ENCODE measurements around the gene RASGEF1C. TPM values are rescaled to one million over a fixed set of nuclear protein-coding genes. Genes with fewer than 3 reads are reported as not detected.
"Not testable (repeated sequence)": the region's sequence is repeated elsewhere in the genome, so short reads cannot be mapped to it uniquely, and the experiment has no call there.

The RASGEF1C gene
- total RNA-seq, 2 experiments from 2014 or later, result not detected

DNA sequence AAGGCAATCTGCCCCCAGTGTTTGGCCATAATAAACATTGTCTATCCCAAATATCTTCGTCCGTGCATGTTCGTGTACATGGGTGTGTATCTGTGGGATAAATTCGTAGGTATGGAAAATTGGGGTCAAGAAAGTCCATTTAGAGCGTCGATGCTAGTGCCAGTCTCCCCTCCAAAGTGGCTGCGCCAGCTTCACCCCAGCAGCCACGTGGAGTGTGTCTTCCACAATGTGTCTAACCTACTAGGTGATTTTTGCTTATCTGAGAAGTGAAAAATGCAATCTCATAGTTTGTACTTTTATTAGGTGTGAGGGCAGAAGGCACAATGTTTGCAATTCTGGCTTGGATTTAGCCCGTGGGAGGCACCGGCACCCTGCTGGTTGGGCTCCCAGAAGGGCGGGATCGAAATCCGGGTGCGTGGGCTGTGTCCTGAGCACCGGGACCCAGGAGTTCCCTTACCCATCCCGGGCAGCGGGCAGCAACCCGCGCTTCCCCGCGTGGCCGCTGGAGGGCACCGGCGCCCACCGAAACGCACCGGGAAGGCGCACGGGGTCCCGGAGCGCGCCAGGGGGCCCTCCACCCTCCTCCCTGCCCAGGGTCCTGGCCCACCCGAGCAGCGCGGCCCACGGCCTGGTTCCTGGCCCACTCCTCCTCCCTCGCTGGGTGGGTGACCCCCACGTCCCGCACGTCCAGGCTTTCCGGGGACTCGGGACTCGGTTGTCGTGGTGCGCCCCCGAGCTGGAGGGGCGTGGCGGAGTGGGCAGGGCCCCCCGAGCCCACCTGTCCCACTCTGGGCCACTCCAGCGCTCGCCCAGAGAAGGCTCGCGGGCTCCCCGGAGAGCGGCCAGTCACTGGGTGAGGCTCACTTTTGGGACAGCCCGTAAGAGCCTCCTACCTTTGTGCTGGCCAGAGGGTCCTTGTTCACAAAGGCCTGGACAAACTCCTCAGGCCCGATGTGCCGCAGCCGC lies 82.0 kb downstream of the RASGEF1C start:
- no peak overlapping the region for H3K4me2 ChIP-seq (ENCODE audit: low read length)
- no peak overlapping the region for H2AFZ ChIP-seq (ENCODE audit: low read length)

DNA sequence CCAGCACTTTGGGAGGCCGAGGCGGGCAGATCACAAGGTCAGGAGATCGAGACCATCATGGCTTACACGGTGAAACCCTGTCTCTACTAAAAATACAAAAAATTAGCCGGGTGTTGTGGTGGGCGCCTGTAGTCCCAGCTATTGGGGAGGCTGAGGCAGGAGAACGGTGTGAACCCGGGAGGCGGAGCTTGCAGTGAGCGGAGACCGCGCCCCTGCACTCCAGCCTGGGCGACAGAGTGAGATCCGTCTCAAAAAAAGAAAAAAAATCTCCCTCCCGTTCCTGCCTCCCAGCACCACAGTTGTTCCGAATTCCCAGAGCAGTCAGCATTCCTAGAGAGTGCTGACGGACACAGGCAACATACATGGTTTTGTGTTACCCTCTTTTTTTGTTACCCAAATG lies 82.9 kb downstream of the RASGEF1C start:
- BruUV-seq (replicated peaks); H3K4me1 ChIP-seq (ENCODE audit: insufficient read depth, low read length, poor library complexity, severe bottlenecking); H3K4me2 ChIP-seq (ENCODE audit: low read length); H3K9me3 ChIP-seq (ENCODE audit: low read length); H3K36me3 ChIP-seq (ENCODE audit: insufficient read depth, low read length); H3K4me3 ChIP-seq (ENCODE audit: low read depth, low read length, poor library complexity, severe bottlenecking); H2AFZ ChIP-seq (ENCODE audit: low read length); H3K9me2 ChIP-seq (ENCODE audit: insufficient read depth, low read length); H3K27ac ChIP-seq (ENCODE audit: low read depth, low read length, poor library complexity, severe bottlenecking); CTCF ChIA-PET (ENCODE audit: unreplicated experiment); H4K20me1 ChIP-seq (ENCODE audit: insufficient read depth, low read length); H3K79me2 ChIP-seq (ENCODE audit: insufficient read depth, low read depth, low read length); DNase-seq (ENCODE audit: low spot score): not testable (repeated sequence)
- intact Hi-C loops (cut with micrococcal nuclease; ENCODE audit: unreplicated experiment), result loop anchor here (2.0 kb wide), 1 partner anchor 189 kb away; no protein-coding TSS in a partner anchor
- POLR2A ChIA-PET, result interaction anchor here (0.5 kb wide), 1 partner anchor 384 kb away, joined by 4 read pairs; no protein-coding TSS in a partner anchor

More for the DNA sequence above, 82.0 kb downstream of the RASGEF1C start:
- Histone ChIP-seq H3K4me3 (ENCODE audit: low read depth, low read length, poor library complexity, severe bottlenecking) (no peak overlapping the region), H3K36me3 (ENCODE audit: insufficient read depth, low read length) (no peaks in the 10 kb centered on the region), H3K4me1 (ENCODE audit: insufficient read depth, low read length, poor library complexity, severe bottlenecking) (no peaks in the 10 kb centered on the region), H3K27ac (ENCODE audit: low read depth, low read length, poor library complexity, severe bottlenecking) (no peak overlapping the region), H4K20me1 (ENCODE audit: insufficient read depth, low read length) (no peaks in the 10 kb centered on the region), H3K9me3 (ENCODE audit: low read length) (no peaks in the 10 kb centered on the region), H3K9me2 (ENCODE audit: insufficient read depth, low read length) (no peaks in the 10 kb centered on the region), H3K79me2 (ENCODE audit: insufficient read depth, low read depth, low read length) (no peaks in the 10 kb centered on the region)
- POLR2A ChIA-PET, result no interaction called here
- CTCF ChIA-PET (ENCODE audit: unreplicated experiment), result no interaction called here
- intact Hi-C loops (cut with micrococcal nuclease; ENCODE audit: unreplicated experiment), result loop anchor here (2.0 kb wide), 1 partner anchor 188 kb away; no protein-coding TSS in a partner anchor
- TF ChIP-seq EZH2phosphoT487 (IDR thresholded peaks at IDR 0.05; ENCODE audit: borderline replicate concordance, low read depth, low read length), result no peak
- TF ChIP-seq, protein P1, sequence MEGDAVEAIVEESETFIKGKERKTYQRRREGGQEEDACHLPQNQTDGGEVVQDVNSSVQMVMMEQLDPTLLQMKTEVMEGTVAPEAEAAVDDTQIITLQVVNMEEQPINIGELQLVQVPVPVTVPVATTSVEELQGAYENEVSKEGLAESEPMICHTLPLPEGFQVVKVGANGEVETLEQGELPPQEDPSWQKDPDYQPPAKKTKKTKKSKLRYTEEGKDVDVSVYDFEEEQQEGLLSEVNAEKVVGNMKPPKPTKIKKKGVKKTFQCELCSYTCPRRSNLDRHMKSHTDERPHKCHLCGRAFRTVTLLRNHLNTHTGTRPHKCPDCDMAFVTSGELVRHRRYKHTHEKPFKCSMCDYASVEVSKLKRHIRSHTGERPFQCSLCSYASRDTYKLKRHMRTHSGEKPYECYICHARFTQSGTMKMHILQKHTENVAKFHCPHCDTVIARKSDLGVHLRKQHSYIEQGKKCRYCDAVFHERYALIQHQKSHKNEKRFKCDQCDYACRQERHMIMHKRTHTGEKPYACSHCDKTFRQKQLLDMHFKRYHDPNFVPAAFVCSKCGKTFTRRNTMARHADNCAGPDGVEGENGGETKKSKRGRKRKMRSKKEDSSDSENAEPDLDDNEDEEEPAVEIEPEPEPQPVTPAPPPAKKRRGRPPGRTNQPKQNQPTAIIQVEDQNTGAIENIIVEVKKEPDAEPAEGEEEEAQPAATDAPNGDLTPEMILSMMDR (conservative IDR thresholded peaks at IDR 0.05; ENCODE audit: low read length), result peak; percentile 77
- peak; percentile 13 for DNase-seq (ENCODE audit: low spot score)
- BruUV-seq (replicated peaks), result no TSS peak

DNA sequence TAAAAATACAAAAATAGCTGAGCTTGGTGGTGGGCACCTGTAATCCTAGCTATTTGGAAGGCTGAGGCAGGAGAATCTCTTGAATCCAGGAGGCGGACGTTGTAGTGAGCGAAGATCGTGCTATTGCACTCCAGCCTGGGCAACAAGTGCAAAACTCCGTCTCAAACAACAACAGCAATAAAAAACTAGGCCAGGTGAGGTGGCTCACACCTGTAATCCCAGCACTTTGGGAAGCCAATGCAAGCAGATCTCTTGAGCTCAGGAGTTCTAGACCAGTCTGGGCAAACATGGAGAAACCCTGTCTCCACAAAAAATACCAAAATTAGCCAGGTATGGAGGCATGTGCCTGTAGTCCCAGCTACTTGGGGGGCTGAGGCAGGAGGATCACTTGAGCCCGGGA lies 84.3 kb downstream of the RASGEF1C start:
- CTCF ChIA-PET (ENCODE audit: unreplicated experiment); H4K20me1 ChIP-seq (ENCODE audit: insufficient read depth, low read length); H3K4me1 ChIP-seq (ENCODE audit: insufficient read depth, low read length, poor library complexity, severe bottlenecking); DNase-seq (ENCODE audit: low spot score); H3K27ac ChIP-seq (ENCODE audit: low read depth, low read length, poor library complexity, severe bottlenecking); H3K9me3 ChIP-seq (ENCODE audit: low read length); H3K36me3 ChIP-seq (ENCODE audit: insufficient read depth, low read length); BruUV-seq (replicated peaks); H3K4me3 ChIP-seq (ENCODE audit: low read depth, low read length, poor library complexity, severe bottlenecking); intact Hi-C loops (cut with micrococcal nuclease; ENCODE audit: unreplicated experiment); H3K9me2 ChIP-seq (ENCODE audit: insufficient read depth, low read length); POLR2A ChIA-PET; H2AFZ ChIP-seq (ENCODE audit: low read length); H3K79me2 ChIP-seq (ENCODE audit: insufficient read depth, low read depth, low read length); H3K4me2 ChIP-seq (ENCODE audit: low read length): not testable (repeated sequence)
